Osteocyte (in vitro differentiated cells): ENCODE results near the gene GALNT9. TPM values are rescaled to one million over a fixed set of nuclear protein-coding genes. Genes with fewer than 3 reads are reported as not detected.

Experiments
- DNase-seq: peaks from one replicate; pipeline ENCODE4 v3.0.0; 2021; ENCODE audit warnings: mixed read lengths; ENCODE audit not compliant: unreplicated experiment; ENCODE audit errors: extremely low spot score
- H3K27ac Mint-ChIP-seq: one replicate; pipeline ENCODE4 v1.8.0; 2021; ENCODE audit warnings: mild to moderate bottlenecking, mixed read lengths; ENCODE audit not compliant: unreplicated experiment
- H3K27me3 Mint-ChIP-seq: one replicate; pipeline ENCODE4 v1.8.0; 2021; ENCODE audit warnings: mixed read lengths; ENCODE audit not compliant: unreplicated experiment
- H3K36me3 Mint-ChIP-seq: one replicate; pipeline ENCODE4 v1.8.0; 2021; ENCODE audit warnings: mixed read lengths; ENCODE audit not compliant: unreplicated experiment
- H3K4me1 Mint-ChIP-seq: one replicate; pipeline ENCODE4 v1.8.0; 2021; ENCODE audit warnings: mixed read lengths; ENCODE audit not compliant: unreplicated experiment
- H3K4me3 Mint-ChIP-seq: one replicate; pipeline ENCODE4 v1.8.0; 2021; ENCODE audit warnings: mild to moderate bottlenecking, moderate library complexity, mixed read lengths; ENCODE audit not compliant: unreplicated experiment
- H3K9me3 Mint-ChIP-seq: one replicate; pipeline ENCODE4 v1.8.0; 2021; ENCODE audit warnings: mixed read lengths; ENCODE audit not compliant: unreplicated experiment
- CTCF ChIP-seq: fragments of 200-600 bp; sonication (generic); IDR thresholded peaks from 2 replicates; pipeline ENCODE4 v1.5.0; 2021; ENCODE audit warnings: antibody characterized with exemption, mild to moderate bottlenecking, moderate library complexity
- total RNA-seq: library from RNA; stranded (reverse); gene quantifications from 2 replicates; pipeline ENCODE4 v1.2.1, GENCODE V29; 2021

The GALNT9 gene
- total RNA-seq, 1 donor from 2014 or later = not detected

- Mint-ChIP-seq H3K9me3 (no peaks in the 10 kb centered on the region), H3K27me3 (peaks cover 33% of the 10 kb centered on the region), H3K36me3 (no peaks in the 10 kb centered on the region), H3K27ac (no peak overlapping the region), H3K4me1 (no peaks in the 10 kb centered on the region), H3K4me3 (no peak overlapping the region)
- DNase-seq = no peak
- no peak for TF ChIP-seq CTCF
These were observed 13.2 kb upstream of the GALNT9 start for GRCh38 chr12:132342251-132343227.

GRCh38 chr12:132341318-132342050, 12.1 kb upstream of the GALNT9 start:
- Mint-ChIP-seq H3K27ac (no peak overlapping the region), H3K36me3 (no peaks in the 10 kb centered on the region), H3K27me3 (peaks cover 34% of the 10 kb centered on the region), H3K4me1 (no peaks in the 10 kb centered on the region), H3K4me3 (no peak overlapping the region), H3K9me3 (no peaks in the 10 kb centered on the region)
- no peak for DNase-seq
- no peak for TF ChIP-seq CTCF

- no peak for DNase-seq
- H3K27ac Mint-ChIP-seq = no peak overlapping the region
- no peaks in the 10 kb centered on the region for H3K36me3 Mint-ChIP-seq
- no peak for TF ChIP-seq CTCF
- H3K4me3 Mint-ChIP-seq = no peak overlapping the region
- no peaks in the 10 kb centered on the region for H3K4me1 Mint-ChIP-seq
- H3K27me3 Mint-ChIP-seq = peaks cover 26% of the 10 kb centered on the region
- H3K9me3 Mint-ChIP-seq = no peaks in the 10 kb centered on the region
These were observed 11.1 kb upstream of the GALNT9 start for GRCh38 chr12:132340266-132341035.

- Mint-ChIP-seq H3K4me1 (no peaks in the 10 kb centered on the region), H3K9me3 (no peaks in the 10 kb centered on the region), H3K27me3 (peaks cover 23% of the 10 kb centered on the region), H3K27ac (no peak overlapping the region), H3K4me3 (no peak overlapping the region), H3K36me3 (no peaks in the 10 kb centered on the region)
- no peak for DNase-seq
- TF ChIP-seq CTCF = no peak
These were observed 10.5 kb upstream of the GALNT9 start for GRCh38 chr12:132339856-132340255.
